Muscle of leg (tissue), 11 donors: Measurements from ENCODE around the gene LRRC37B. TPM values are rescaled to one million over a fixed set of nuclear protein-coding genes. Genes with fewer than 3 reads are reported as not detected.
A peak's percentile ranks its signal among the peaks of the same experiment; 100 is the strongest.
"Not testable (repeated sequence)": the region's sequence is repeated elsewhere in the genome, so short reads cannot be mapped to it uniquely, and the experiment has no call there.

Experiments used
- DNase-seq: peaks from one replicate; pipeline ENCODE4 v3.0.0; 2013
- H3K27ac ChIP-seq: one replicate; pipeline ENCODE4 v1.5.1; 2013; ENCODE audit warnings: mild to moderate bottlenecking, low read length, control low read depth
- H3K27me3 ChIP-seq: one replicate; pipeline ENCODE4 v1.6.1; 2013; ENCODE audit warnings: low read length; ENCODE audit not compliant: control insufficient read depth, insufficient read depth
- H3K36me3 ChIP-seq: one replicate; pipeline ENCODE4 v1.6.1; 2013; ENCODE audit warnings: low read length; ENCODE audit not compliant: control insufficient read depth, insufficient read depth
- H3K4me1 ChIP-seq: one replicate; pipeline ENCODE4 v1.6.1; 2013; ENCODE audit warnings: low read length; ENCODE audit not compliant: control insufficient read depth, insufficient read depth
- H3K4me3 ChIP-seq: one replicate; pipeline ENCODE4 v1.5.1; 2013; ENCODE audit warnings: low read length, control low read depth
- H3K9me3 ChIP-seq: replicated peaks from 2 replicates; pipeline ENCODE4 v1.6.1; 2013; ENCODE audit warnings: low read depth, low read length; ENCODE audit not compliant: control insufficient read depth
- WGBS: methylation state at CpG from one replicate; pipeline ENCODE4 v1.1.5; 2013; ENCODE audit warnings: missing lambda C conversion rate; ENCODE audit not compliant: insufficient coverage; 5-methylcytosine and 5-hydroxymethylcytosine counted together
- polyA plus RNA-seq, 8 donors: library from polyadenylated mRNA; unstranded; fragments of 120-200 nt; gene quantifications; one replicate each; pipeline versions ENCODE4 v1.2.1 to v1.2.3, GENCODE V29; 2013; ENCODE audit warnings: inconsistent platforms in 1 of 8, low replicate concordance in 1 of 8; ENCODE audit not compliant: insufficient read length in 8 of 8, insufficient read depth in 1 of 8
- total RNA-seq: library from RNA; stranded (reverse); fragments of 120-200 nt; gene quantifications from one replicate; pipeline ENCODE4 v1.2.4, GENCODE V29; 2013

The LRRC37B gene
- total and polyA plus RNA-seq, 9 donors = 8.4 to 15.9 (median 11.1) TPM

DNA sequence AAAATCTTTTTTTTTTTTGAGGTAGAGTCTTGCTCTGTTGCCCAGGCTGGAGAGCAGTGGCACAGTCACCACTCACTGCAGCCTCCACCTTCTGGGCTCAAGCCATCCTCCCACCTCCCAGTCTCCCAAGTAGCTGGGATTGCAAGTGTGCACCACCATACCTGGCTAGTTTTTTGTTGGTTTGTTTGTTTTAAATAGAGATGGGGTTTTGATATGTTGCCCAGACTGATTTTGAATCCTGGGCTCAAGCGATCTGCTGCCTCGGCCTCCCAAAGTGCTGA is 2.0 kb downstream of the LRRC37B start:
- peaks cover 7% of the 10 kb centered on the region for H3K4me1 ChIP-seq
- no peaks in the 10 kb centered on the region for H3K27me3 ChIP-seq
- H3K9me3 ChIP-seq = no peaks in the 10 kb centered on the region
- no peak overlapping the region for H3K27ac ChIP-seq
- no peak overlapping the region for H3K4me3 ChIP-seq
- WGBS = no CpG with 5 or more reads among the region's 2 CpGs
- DNase-seq = no peak
- H3K36me3 ChIP-seq = no peaks in the 10 kb centered on the region

DNA sequence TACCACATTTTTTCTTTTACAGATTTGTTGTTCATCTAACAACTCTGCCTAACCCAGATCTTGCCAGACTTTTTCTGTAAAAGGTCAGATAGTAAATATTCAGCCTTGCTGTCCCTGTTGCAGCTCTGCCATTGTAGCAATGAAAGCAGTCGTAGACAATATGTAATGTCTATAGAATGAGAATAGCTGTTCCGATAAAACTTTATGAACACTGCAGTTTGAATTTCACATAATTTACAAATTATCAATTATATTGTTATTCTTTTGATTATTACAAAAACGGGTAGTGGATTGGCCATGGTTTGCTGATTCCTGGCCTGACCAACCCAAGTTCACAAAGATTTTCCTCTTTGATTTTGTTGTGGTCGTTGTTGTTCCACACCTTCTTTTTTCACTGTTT is 2.9 kb downstream of the LRRC37B start:
- H3K9me3 ChIP-seq = no peaks in the 10 kb centered on the region
- no CpG with 5 or more reads among the region's 4 CpGs for WGBS
- no peaks in the 10 kb centered on the region for H3K27me3 ChIP-seq
- no peaks in the 10 kb centered on the region for H3K36me3 ChIP-seq
- no peak overlapping the region for H3K4me3 ChIP-seq
- no peak for DNase-seq
- H3K27ac ChIP-seq = no peak overlapping the region
- H3K4me1 ChIP-seq = peaks cover 7% of the 10 kb centered on the region

- DNase-seq = peak; percentile 18
- Histone ChIP-seq H3K9me3 (no peaks in the 10 kb centered on the region), H3K27ac (no peak overlapping the region), H3K4me1 (no peaks in the 10 kb centered on the region), H3K36me3 (peaks cover 5% of the 10 kb centered on the region), H3K27me3 (no peaks in the 10 kb centered on the region), H3K4me3 (no peak overlapping the region)
- WGBS = 90% methylated on average over 2 of the region's 9 CpGs
Measured at GRCh38 chr17:32015245-32016013, 8.2 kb downstream of the LRRC37B start.

GRCh38 chr17:32016231-32016630 is 9.0 kb downstream of the LRRC37B start:
- H3K27me3 ChIP-seq = no peaks in the 10 kb centered on the region
- H3K36me3 ChIP-seq = peaks cover 10% of the 10 kb centered on the region
- H3K4me3 ChIP-seq = no peak overlapping the region
- H3K4me1 ChIP-seq = no peaks in the 10 kb centered on the region
- H3K27ac ChIP-seq = no peak overlapping the region
- H3K9me3 ChIP-seq = no peaks in the 10 kb centered on the region
- no peak for DNase-seq
- 100% methylated on average over 1 of the region's 7 CpGs for WGBS

DNA sequence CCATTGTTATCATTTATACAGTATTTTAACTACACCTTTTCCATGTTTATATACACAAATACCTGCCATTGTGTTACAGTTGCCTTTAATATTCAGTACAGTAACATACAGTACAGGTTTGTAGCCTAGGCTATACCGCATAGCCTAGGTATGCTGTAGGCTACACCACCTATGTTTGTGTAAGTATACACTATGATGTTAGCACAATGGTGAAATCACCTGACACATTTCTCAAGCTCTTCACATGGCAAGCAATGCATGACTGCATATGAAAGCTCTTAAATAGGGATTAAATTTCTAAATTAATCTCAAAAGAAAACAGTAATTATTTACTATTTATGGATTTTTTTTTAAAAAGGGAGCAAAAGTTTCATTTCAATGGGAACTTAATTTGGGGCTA is 12.0 kb downstream of the LRRC37B start:
- DNase-seq = no peak

GRCh38 chr17:32020943-32021614 is 13.9 kb downstream of the LRRC37B start:
- Histone ChIP-seq H3K27ac (no peak overlapping the region), H3K4me1 (no peaks in the 10 kb centered on the region), H3K27me3 (no peaks in the 10 kb centered on the region), H3K9me3 (no peaks in the 10 kb centered on the region), H3K36me3 (peaks cover 18% of the 10 kb centered on the region), H3K4me3 (no peak overlapping the region)
- DNase-seq = no peak
- WGBS = 84% methylated on average over 14 of the region's 16 CpGs

More for the DNA sequence above, 12.0 kb downstream of the LRRC37B start:
- no peaks in the 10 kb centered on the region for H3K27me3 ChIP-seq
- no CpG with 5 or more reads among the region's 1 CpG for WGBS
- no peaks in the 10 kb centered on the region for H3K4me1 ChIP-seq
- no peak overlapping the region for H3K27ac ChIP-seq
- no peaks in the 10 kb centered on the region for H3K9me3 ChIP-seq
- H3K36me3 ChIP-seq = peaks cover 18% of the 10 kb centered on the region
- H3K4me3 ChIP-seq = no peak overlapping the region

GRCh38 chr17:32021615-32021955 is 14.4 kb downstream of the LRRC37B start:
- Histone ChIP-seq H3K27ac (no peak overlapping the region), H3K4me3 (no peak overlapping the region), H3K4me1 (no peaks in the 10 kb centered on the region), H3K27me3 (no peaks in the 10 kb centered on the region), H3K36me3 (peaks cover 18% of the 10 kb centered on the region), H3K9me3 (no peaks in the 10 kb centered on the region)
- DNase-seq = no peak
- 91% methylated on average over 7 of the region's 7 CpGs for WGBS

DNA sequence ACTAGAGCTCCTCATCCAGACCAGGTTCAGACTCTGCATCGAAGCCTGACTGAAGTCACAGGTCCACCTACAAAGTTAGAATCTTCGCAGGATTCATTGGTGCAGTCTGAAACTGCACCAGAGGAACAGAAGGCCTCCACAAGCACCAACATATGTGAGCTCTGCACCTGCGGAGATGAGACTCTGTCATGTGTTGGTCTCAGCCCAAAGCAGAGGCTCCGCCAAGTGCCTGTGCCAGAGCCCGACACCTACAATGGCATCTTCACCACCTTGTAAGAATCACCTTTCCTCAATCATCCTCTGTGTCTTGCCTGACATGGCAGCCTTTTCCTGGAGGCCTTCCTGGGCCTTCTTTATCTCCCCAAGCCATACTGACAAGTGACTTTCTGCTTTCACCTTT is 15.4 kb downstream of the LRRC37B start:
- not testable (repeated sequence) for DNase-seq, H3K27me3 ChIP-seq, H3K27ac ChIP-seq, H3K4me3 ChIP-seq, H3K9me3 ChIP-seq, H3K4me1 ChIP-seq
- WGBS = 100% methylated on average over 2 of the region's 5 CpGs
- peaks cover 18% of the 10 kb centered on the region for H3K36me3 ChIP-seq

GRCh38 chr17:32027271-32027670 is 20.1 kb downstream of the LRRC37B start:
- H3K9me3 ChIP-seq, H3K27ac ChIP-seq, H3K36me3 ChIP-seq, DNase-seq, H3K4me1 ChIP-seq, H3K4me3 ChIP-seq, H3K27me3 ChIP-seq: not testable (repeated sequence)
- 100% methylated on average over 1 of the region's 4 CpGs for WGBS

DNA sequence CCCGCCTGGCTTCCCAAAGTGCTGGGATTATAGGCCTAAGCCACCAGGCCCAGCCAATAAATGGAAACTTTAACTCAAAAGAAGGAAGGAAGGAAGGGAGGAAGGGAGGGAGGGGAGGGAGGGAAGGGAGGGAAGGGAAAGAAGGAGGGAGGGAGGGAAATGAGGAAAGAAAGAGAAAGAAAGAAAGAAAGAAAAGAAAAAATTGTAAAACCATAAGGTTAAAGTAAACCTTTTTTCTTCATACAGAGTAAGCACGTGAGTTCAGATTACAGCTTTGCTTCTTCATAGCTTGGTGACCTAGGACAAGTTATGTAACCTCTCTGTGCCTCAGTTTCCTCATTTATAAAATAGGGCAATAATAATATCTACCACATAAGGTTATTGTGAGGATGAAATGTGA is 26.0 kb downstream of the LRRC37B start:
- Histone ChIP-seq H3K27me3 (no peaks in the 10 kb centered on the region), H3K27ac (no peak overlapping the region), H3K4me3 (no peak overlapping the region), H3K4me1 (no peaks in the 10 kb centered on the region), H3K9me3 (no peaks in the 10 kb centered on the region), H3K36me3 (peaks cover 10% of the 10 kb centered on the region)
- no CpG with 5 or more reads among the region's 2 CpGs for WGBS
- no peak for DNase-seq
